Skin epidermis (tissue), 12 donors: ENCODE data around the gene TPM4.
A peak's percentile ranks its signal among the peaks of the same experiment; 100 is the strongest.
"Not testable (repeated sequence)": the region's sequence is repeated elsewhere in the genome, so short reads cannot be mapped to it uniquely, and the experiment has no call there.

ENCODE experiments used
- H3K27ac ChIP-seq, 21 experiments: fragments of 200-600 bp; sonication (generic) in 11 of 21; one replicate each; pipeline ENCODE4 v1.5.0; 2020; ENCODE audit warnings: mild to moderate bottlenecking in 3 of 21, inconsistent platforms in 2 of 21, moderate library complexity in 2 of 21
- H3K4me3 ChIP-seq, 7 experiments: fragments of 200-600 bp; sonication (generic) in 2 of 7; one replicate each; pipeline ENCODE4 v1.5.0; 2020; ENCODE audit warnings: inconsistent platforms in 2 of 7, mild to moderate bottlenecking in 2 of 7, moderate library complexity in 1 of 7

TPM4 gene

DNA sequence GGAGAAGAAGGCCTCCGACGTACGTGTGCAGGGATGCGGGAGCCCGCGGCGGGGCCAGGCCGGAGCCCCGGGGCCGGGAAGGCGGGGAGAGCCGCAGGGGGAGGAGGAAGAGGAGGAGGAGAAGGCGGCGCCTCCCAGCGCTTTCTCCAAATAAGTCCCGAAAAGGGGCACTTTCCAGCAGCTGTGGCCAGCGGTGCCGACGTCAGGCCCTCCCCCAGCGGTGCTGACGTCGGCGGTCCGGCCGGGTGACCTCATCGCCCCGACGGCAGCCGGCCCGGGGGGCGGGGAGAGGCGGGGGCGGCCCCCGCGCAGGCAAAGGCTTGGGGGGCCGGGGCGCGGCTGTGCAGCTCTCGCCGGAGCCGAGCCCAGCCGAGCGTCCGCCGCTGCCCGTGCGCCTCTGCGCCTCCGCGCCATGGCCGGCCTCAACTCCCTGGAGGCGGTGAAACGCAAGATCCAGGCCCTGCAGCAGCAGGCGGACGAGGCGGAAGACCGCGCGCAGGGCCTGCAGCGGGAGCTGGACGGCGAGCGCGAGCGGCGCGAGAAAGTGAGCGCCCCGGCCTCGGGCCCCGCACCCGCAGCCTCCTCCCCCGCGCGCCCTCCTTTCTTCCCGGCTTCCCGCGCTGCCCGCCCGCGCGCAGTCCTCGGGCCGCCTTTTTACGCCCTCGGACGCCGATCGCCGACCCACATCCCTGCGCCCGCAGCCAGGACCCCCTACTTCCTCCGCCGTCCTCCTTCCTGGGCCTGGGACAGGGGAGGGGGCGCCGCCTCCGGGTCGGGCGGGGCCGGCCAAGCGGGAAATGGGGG, at the start of gene TPM4:
Gene TPM4, plus strand, starts transcription at position 342 of the 804 bp plus-strand sequence. Its CDS starts 71 bp downstream, at position 413.
- peak within 1 kb of the TSS; percentile 83 to 98 (median 94) for H3K4me3 ChIP-seq
- H3K27ac ChIP-seq, result peak within 1 kb of the TSS; percentile 93 to 100 (median 99)

- Histone ChIP-seq H3K4me3 (no peak overlapping the region), H3K27ac (no peak overlapping the region)
Measured at GRCh38 chr19:16026756-16027155, 49.5 kb upstream of the TPM4 start.

DNA sequence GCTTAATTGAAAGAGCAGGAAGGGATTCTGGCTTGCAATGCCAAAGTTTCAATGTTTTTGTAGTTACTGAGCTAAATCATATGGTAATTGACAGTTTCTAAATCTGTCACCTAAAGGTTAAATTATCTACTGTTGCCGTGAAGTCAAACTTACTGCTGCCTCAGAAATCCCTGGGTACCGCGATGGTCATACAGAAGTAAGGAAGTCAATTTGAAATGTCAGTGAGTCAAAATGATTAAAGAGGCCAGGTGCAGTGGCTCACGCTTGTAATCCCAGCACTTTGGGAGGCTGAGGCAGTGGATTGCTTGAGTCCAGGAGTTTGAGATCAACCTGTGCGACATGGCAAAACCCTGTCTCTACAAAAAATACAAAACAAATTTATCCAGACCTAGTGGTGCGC, 48.8 kb upstream of the TPM4 start:
- Histone ChIP-seq H3K27ac (no peak overlapping the region), H3K4me3 (no peak overlapping the region)

DNA sequence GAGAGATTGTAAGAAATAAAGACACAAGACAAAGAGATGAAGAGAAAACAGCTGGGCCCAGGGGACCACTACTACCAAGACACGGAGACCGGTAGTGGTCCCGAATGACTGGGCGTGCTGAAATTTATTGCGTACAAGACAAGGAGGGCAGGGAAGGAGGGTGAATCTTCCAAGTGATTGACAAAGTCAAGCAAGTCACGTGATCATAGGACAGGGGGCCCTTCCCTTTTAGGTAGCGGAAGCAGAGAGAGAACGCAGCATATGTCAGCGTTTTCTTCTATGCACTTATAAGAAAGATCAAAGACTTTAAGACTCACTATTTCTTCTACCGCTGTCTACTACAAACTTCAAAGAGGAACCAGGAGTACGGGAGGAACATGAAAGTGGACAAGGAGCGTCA, 46.1 kb upstream of the TPM4 start:
- H3K27ac ChIP-seq, H3K4me3 ChIP-seq: not testable (repeated sequence)

DNA sequence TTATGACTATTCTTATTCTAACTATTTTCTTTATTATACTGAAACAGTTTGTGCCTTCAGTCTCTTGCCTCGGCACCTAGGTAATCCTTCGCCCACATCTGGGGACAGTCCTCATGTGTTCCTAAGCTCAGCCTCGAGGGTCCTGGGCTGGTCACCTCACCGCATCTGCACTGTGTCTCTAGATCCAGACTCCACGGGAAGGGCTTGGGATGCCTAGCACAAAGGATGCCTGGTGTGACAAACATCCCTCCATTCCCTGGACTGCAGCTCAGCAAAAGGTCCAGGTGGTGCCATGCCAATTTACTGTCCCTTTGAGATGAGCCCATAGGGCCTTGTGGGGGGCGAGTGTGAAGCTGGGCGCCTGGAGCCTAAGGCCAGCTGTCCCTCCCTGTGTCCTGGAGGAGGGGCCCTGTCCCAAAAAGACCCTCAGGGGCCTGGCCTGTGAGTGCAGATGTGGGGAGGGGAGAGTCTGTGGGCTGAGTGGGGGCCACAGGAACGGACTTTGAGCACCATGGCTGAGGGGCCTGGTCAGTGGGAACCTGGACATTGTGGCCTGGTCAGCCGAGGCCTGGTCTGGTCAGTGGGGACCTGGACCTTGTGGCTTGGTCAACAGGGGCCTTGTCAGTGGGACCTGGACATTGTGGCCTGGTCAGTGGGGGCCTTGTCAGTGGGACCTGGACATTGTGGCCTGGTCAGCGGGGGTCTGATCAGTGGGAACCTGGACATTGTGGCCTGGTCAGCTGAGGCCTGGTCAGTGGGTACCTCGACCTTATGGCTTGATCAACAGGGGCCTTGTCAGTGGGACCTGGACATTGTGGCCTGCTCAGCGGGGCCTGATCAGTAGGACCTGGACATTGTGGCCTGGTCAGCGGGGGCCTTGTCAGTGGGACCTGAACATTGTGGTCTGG, 45.1 kb upstream of the TPM4 start:
- Histone ChIP-seq H3K4me3 (no peak overlapping the region), H3K27ac (no peak overlapping the region)

DNA sequence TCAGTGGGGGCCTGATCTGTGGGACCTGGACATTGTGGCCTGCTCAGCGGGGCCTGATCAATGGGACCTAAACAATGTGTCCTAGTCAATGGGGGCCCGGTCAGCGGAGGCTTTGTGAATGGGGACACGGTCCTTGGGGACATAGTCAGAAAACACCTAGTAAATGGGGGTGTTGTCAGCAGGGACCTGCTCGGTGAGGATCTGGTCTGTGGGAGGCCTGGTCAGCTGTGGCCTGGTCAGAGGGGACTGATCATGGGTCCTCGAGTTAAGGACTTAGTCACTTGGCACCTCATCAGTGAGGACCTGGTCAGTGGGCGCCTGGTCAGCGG, 44.5 kb upstream of the TPM4 start:
- H3K27ac ChIP-seq, result no peak overlapping the region

DNA sequence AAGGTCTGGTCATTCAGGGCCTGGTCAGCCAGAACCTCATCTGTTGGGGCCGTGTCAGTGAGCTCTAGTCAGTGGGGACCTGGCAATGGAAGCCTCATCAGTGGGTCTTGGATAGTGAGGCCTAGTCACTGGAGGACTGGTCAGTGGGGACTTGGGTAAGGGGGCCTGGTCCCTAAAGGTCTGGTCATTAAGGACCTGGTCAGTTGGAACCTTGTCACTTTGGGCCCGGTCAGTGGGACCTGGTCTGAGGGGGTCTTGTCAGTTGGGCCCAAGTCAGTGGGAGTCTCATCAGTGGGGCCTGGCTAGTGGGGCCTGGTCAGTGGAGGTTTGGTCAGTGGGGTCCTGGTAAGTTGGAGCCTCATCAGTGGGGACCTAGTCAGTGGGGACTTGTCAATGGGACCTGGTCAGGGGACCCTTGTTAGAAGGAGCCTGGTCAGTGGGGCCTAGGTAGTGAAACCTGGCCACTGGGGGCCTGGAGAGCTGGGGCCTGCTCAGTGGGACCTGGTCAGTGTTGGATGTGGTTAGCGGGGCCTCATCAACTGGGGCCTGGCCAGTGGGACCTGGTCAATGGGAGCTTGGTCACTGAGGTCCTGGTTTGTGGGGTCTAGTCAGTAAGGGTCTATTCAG, 43.7 kb upstream of the TPM4 start:
- no peak overlapping the region for H3K27ac ChIP-seq
- no peak overlapping the region for H3K4me3 ChIP-seq

More for the DNA sequence above, 44.5 kb upstream of the TPM4 start:
- H3K4me3 ChIP-seq, result no peak overlapping the region

DNA sequence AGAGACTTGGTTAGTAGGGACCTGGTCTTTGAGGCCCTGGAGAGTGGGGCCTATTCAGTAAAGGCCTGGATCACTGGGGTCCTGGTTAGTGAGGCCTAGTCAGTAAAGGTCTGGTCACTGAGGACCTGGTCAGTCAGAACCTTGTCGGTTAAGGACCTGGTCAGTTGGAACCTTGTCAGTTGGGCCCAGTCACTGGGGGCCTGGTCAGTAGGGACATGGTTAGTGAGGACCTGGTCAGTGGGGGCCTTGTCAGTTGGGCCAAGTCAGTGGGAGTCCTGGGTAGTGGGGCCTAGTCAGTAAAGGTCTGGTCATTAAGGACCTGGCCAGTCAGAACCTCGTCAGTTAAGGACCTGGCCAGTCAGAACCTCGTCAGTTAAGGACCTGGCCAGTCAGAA, 43.2 kb upstream of the TPM4 start:
- Histone ChIP-seq H3K4me3 (no peak overlapping the region), H3K27ac (no peak overlapping the region)

- Histone ChIP-seq H3K27ac (no peak overlapping the region), H3K4me3 (no peak overlapping the region)
Measured at GRCh38 chr19:16033721-16034120, 42.6 kb upstream of the TPM4 start.

GRCh38 chr19:16034180-16034579, 42.1 kb upstream of the TPM4 start:
- H3K4me3 ChIP-seq, result no peak overlapping the region
- no peak overlapping the region for H3K27ac ChIP-seq

GRCh38 chr19:16034958-16035560, 41.2 kb upstream of the TPM4 start:
- Histone ChIP-seq H3K4me3 (no peak overlapping the region), H3K27ac (no peak overlapping the region)

DNA sequence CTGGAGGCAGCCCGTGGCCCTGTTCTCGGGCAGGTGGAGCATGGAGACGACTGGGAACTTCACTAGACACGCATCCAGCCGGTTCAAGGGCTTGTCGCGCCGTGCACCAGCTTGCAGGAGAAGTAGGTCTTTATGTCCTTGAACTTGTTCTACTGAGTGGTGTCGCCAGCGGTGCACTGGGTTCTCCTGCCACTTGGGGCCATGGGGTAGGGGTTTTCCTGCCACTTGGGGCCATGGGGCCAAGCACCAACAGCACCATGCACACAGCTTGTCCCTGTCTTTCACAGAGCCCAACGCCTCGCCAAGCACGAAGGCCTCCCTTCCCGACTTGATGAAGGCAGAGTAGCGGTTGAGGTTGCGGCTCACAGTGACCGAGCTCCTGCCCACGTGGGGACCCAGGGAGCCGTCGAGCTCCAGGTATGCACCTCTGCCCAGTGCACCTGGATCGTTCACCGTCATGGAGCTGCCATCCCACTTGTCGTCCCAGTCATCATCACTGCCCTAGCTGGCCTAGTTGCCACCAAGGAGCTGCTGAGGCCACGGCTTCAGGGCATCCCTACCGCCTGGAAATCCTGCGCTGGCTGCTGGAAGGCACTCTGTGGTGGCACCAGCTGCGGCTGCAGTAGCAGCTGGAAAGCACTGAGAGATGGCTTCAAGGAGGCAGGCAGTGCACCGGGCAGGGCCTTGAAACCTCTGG, 40.5 kb upstream of the TPM4 start:
- H3K27ac ChIP-seq, result no peak overlapping the region

DNA sequence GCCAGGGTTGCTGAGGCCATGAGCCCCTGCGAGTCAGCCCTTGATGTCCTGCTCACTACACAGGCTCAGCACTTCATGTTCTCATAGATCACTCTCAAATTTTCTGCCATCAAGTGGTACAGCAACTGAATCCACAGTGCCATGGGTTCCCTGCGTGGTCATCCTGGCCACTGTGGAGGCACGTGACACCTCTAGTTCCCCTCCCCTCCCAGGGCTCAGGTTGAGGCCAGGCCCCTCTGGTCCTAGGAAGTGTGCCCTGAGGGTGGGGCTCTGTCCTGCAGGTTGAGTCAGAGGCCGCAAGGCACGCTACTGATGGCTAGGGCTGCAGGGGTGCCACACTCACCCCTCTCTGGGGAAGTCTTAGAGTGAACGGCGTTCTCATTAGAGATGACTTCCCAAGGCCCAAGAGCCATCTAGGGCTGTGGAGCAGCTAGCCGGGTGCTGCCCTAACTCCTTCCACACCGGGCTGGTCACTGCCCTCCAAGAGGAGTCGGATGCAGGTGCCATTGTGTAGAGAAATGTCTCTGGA, 39.8 kb upstream of the TPM4 start:
- no peak overlapping the region for H3K27ac ChIP-seq

More for the DNA sequence above, 40.5 kb upstream of the TPM4 start:
- H3K4me3 ChIP-seq, result no peak overlapping the region

GRCh38 chr19:16036941-16037340, 39.4 kb upstream of the TPM4 start:
- H3K27ac ChIP-seq, result no peak overlapping the region
- no peak overlapping the region for H3K4me3 ChIP-seq

More for the DNA sequence above, 39.8 kb upstream of the TPM4 start:
- no peak overlapping the region for H3K4me3 ChIP-seq

- Histone ChIP-seq H3K4me3 (no peak overlapping the region), H3K27ac (no peak overlapping the region)
Measured at GRCh38 chr19:16037424-16038195, 38.7 kb upstream of the TPM4 start.

DNA sequence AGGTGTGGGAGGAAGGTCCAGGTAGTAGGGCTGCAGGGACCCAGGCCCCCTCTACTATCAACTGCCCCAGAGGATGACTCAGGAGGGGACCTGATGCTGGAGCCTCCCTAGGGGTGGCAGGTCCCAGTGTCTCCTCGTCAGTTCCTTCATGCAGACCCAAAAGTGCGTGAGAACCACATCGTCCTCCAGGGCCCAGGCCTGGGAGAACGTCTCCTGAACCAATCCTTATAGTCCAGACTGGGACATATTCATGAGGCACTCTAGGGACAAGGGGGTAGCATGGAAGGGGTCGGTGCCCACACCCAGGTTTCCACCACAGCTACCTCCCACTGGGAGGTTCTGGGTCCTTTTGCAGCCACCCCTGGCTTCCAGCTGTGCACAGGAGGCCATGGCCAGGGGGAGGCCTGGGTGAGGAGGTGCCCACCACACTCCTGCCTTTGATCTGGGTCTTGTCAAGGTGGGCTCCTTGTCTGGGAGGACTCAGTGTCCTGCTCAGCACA, 38.0 kb upstream of the TPM4 start:
- H3K4me3 ChIP-seq, result no peak overlapping the region
- no peak overlapping the region for H3K27ac ChIP-seq

DNA sequence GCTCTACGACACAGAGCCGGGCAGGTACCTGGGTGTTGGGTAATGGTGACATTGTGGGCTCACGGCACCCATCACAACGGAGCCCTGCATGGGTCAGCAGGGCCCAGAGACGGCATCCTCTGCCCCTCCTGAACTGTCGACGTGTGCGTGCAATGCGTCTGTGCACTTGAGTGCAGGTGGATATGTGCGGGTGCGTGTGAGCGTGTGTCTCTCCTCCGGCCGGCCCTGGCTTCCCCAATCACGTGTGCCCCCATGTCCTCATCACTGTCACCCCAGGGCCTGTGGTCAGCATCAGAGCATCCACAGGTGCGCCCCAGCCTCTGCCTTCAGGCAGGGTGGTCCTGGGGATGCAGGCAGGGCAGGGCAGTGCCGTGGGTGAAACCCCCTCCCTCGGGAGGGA, 37.2 kb upstream of the TPM4 start:
- H3K4me3 ChIP-seq, result no peak overlapping the region
- no peak overlapping the region for H3K27ac ChIP-seq

DNA sequence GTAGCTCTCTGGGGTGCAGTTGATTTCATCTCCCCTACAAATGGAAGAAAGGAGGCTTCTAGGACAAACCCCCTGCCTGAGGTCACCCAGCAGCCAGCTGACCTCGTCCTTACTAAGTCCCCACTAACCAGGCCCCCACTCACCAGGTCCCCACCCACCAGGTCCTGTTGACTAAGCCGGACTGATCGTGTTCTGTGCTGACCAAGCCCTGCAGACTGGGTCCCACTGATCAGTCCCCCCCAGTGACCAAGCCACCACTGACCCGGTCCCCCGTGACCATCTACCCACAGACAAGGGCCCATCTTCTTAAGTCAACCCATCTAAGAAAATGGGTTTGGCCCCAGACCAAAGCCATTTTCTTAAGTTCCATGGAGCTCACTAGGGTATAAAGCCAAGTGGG, 36.8 kb upstream of the TPM4 start:
- Histone ChIP-seq H3K4me3 (no peak overlapping the region), H3K27ac (no peak overlapping the region)
